NCI-H1417 treated with DMSO at 0.1 percent for 48 hours (cell line): ENCODE results near the gene MORN2.

ENCODE experiments used
- DNase-seq: peaks from one replicate; lab custom pipeline; 2025; lab: John Stamatoyannopoulos, UW

MORN2 gene

GRCh38 chr2:38889575-38889974 is 13.8 kb downstream of the MORN2 start, which contains the start of gene ARHGEF33:
Gene ARHGEF33 (plus strand): TSS chr2:38889875. CDS start chr2:38919448, 29,573 bp downstream.
- no peak for DNase-seq

- no peak for DNase-seq
Observed at GRCh38 chr2:38892819-38893218, 17.0 kb downstream of the MORN2 start.

GRCh38 chr2:38898256-38898655 is 22.5 kb downstream of the MORN2 start:
- no peak for DNase-seq

GRCh38 chr2:38900726-38901125 is 24.9 kb downstream of the MORN2 start:
- no peak for DNase-seq

- no peak for DNase-seq
Observed at GRCh38 chr2:38905251-38905650, 29.5 kb downstream of the MORN2 start.

- DNase-seq, result no peak
Observed at GRCh38 chr2:38907242-38907641, 31.5 kb downstream of the MORN2 start.

GRCh38 chr2:38907743-38908562 is 32.2 kb downstream of the MORN2 start:
- no peak for DNase-seq

DNA sequence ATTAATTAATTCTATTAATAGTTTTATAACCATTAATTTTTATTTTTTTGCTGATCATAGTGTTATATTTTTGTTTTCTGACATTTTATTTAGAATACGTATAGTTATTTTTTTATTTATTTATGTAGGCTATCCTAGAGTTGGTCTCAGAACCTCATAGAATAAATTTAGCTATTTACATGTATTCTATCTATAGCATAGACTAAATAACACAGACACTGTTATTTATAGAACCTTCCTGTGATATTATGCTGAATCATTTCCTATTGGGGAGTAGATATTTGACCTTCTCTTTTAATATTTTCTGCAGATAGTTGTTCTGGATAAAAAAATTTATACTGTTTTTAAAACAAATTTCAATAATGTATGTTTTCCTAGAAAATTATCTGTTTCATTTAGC is 34.1 kb downstream of the MORN2 start:
- no peak for DNase-seq

DNA sequence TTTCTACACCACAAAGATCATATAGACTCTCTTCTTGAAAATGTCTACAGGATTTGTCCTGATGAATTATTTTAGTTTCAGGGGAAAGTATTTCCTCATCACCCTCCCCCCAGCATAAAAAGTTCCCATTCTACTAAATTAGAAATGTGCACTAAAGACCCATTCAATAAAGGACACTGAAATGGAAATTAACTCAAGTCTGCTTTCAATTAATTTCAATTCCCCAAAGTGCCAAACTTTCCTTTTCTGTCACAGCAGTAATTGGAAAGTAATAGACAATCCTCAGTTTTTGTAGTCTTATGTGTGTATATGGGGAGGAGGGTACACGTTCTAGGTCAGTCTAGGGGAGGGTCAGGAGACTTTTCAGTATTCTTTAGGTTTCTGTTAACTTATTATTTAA is 35.4 kb downstream of the MORN2 start:
- DNase-seq, result no peak

DNA sequence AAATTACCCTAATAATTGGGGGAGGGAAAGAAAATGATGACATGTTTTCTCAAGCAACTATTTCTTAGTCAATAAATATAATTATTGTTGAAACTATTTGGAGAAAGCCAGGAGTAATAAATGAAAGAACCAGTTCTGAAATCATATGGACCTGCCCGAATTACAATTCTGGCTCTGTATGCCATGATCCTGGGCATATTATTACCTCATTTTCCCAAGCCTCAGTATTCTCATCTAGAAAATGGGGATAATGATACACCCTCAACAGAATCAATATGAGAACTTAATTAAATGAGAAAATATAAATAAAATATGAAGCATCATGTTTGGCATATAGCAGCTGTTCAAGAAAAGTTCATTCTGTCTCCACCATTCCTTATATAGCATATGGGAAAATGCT is 36.8 kb downstream of the MORN2 start:
- no peak for DNase-seq

- DNase-seq, result no peak
Observed at GRCh38 chr2:38922389-38922788, 46.6 kb downstream of the MORN2 start.

DNA sequence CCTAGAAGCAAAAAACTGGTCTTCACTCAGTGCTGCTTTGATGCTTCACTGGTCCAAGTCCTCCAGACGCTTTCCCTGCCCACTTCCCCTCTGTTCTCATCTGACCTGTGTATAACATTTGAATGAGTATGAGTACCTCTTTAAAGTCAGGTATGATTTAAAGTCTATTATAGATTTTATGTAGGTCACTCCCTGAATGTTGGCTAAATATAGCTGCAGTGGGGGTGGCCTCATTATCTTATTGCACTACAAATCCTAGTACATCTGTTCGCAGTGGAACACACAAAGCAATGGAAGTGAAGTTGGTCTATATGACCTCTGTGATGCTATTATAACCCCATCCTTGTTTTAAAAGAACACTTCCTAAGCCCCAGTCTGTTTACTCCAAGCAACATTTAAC is 47.1 kb downstream of the MORN2 start:
- DNase-seq, result no peak

DNA sequence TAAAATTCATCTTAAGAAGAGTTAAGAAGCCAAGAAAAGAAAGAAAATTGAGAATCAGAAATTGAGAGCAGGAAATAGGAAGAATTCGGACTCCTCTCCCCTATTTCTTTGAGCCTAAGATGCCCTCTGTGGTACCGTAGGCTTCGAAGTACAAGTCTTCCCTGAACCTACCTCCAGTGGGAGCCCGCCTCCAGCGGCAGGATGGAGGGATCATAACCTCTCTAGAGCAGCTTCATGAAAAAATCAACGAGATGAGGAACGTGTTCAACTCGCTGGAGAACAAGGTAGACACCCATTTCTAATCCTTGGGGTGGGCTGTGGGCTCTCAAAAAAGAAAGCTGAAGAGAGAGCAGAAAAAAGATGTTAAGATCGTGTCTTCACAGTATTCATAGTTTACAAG is 50.2 kb downstream of the MORN2 start:
- DNase-seq, result no peak

DNA sequence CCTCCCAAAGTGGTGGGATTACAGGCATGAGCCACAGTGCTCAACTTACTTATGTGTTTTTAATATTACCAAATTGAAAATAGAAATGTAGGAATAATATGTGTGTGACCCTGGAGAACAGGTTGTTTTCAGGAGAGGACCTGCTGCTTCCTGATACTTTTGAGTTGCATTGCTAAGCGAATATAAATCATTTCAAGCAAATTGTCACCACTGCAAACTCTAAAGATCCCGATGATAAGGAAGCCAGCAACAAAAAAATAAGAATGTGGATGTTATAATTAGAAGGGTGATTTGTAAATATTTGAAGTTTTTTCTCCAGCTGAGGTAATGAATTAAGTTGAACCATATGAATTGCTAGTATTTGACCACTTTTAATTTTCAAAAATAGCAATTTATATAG is 54.8 kb downstream of the MORN2 start:
- DNase-seq, result no peak
